Stimulated activated CD8-positive, alpha-beta memory T cell treated with anti-CD3 and anti-CD28 coated beads, Interleukin-15, amount 100 ng/mL, for 24 hours (primary cell): ENCODE data around the gene LMO7.
"Not testable (repeated sequence)": the region's sequence is repeated elsewhere in the genome, so short reads cannot be mapped to it uniquely, and the experiment has no call there.

Source experiments
- DNase-seq: peaks from one replicate; pipeline ENCODE4 v3.0.0-alpha.2; 2020; ENCODE audit warnings: low read depth

LMO7 gene

GRCh38 chr13:75647126-75647784 is 11.1 kb downstream of the LMO7 start:
- no peak for DNase-seq

GRCh38 chr13:75648446-75648845 is 12.3 kb downstream of the LMO7 start:
- no peak for DNase-seq

GRCh38 chr13:75651013-75651412 is 14.9 kb downstream of the LMO7 start:
- no peak for DNase-seq

GRCh38 chr13:75652726-75653125 is 16.6 kb downstream of the LMO7 start:
- DNase-seq = no peak

GRCh38 chr13:75656425-75656989 is 20.4 kb downstream of the LMO7 start:
- DNase-seq = no peak

GRCh38 chr13:75657111-75657510 is 21.0 kb downstream of the LMO7 start:
- DNase-seq = no peak

GRCh38 chr13:75660694-75661093 is 24.6 kb downstream of the LMO7 start:
- no peak for DNase-seq

GRCh38 chr13:75661443-75661842 is 25.3 kb downstream of the LMO7 start:
- DNase-seq = no peak

GRCh38 chr13:75666646-75667351 is 30.7 kb downstream of the LMO7 start:
- DNase-seq = no peak

GRCh38 chr13:75669706-75670105 is 33.6 kb downstream of the LMO7 start:
- DNase-seq = no peak

- no peak for DNase-seq
These were observed 34.4 kb downstream of the LMO7 start for GRCh38 chr13:75670496-75670895.

GRCh38 chr13:75675421-75675820 is 39.3 kb downstream of the LMO7 start:
- DNase-seq = no peak

- no peak for DNase-seq
These were observed 43.3 kb downstream of the LMO7 start for GRCh38 chr13:75679459-75679858.

GRCh38 chr13:75680251-75680650 is 44.1 kb downstream of the LMO7 start:
- not testable (repeated sequence) for DNase-seq

GRCh38 chr13:75682326-75682725 is 46.2 kb downstream of the LMO7 start:
- DNase-seq = no peak

- no peak for DNase-seq
These were observed 49.1 kb downstream of the LMO7 start for GRCh38 chr13:75685239-75685697.

GRCh38 chr13:75687150-75687763 is 51.1 kb downstream of the LMO7 start:
- DNase-seq = no peak

GRCh38 chr13:75689686-75690085 is 53.6 kb downstream of the LMO7 start:
- DNase-seq = no peak

GRCh38 chr13:75690607-75691006 is 54.5 kb downstream of the LMO7 start:
- no peak for DNase-seq

GRCh38 chr13:75691183-75691582 is 55.1 kb downstream of the LMO7 start:
- DNase-seq = no peak

- DNase-seq = no peak
These were observed 57.1 kb downstream of the LMO7 start for GRCh38 chr13:75693227-75693626.

GRCh38 chr13:75694722-75695121 is 58.6 kb downstream of the LMO7 start:
- DNase-seq = no peak

- peak; percentile 62 for DNase-seq
These were observed 59.8 kb downstream of the LMO7 start for GRCh38 chr13:75695908-75696307.
